Measurements from ENCODE around the gene CYB5B. TPM values are rescaled to one million over a fixed set of nuclear protein-coding genes. Genes with fewer than 3 reads are reported as not detected.

CYB5B gene
- total RNA-seq, 3 donors from 2014 or later: 28.2 to 48.0 (median 34.7) TPM

- no peaks in the 10 kb centered on the region for H3K27me3 ChIP-seq
- no peak for DNase-seq (ENCODE audit: low spot score in 2 of 2)
- no peak overlapping the region for H3K27ac ChIP-seq
- TF ChIP-seq CTCF (IDR thresholded peaks at IDR 0.05) (no peak), POLR2A (IDR thresholded peaks at IDR 0.05) (no peak), POLR2AphosphoS5 (IDR thresholded peaks at IDR 0.05) (no peak)
- no peaks in the 10 kb centered on the region for H3K4me1 ChIP-seq
- H3K36me3 ChIP-seq: no peaks in the 10 kb centered on the region
- intact Hi-C loops (cut with DNase I; ENCODE audit: low total_unique reads): no loop called here
- H3K9me3 ChIP-seq: no peaks in the 10 kb centered on the region
- no peak overlapping the region for H3K4me3 ChIP-seq
Measured at GRCh38 chr16:69413045-69413664, 11.3 kb upstream of the CYB5B start.

GRCh38 chr16:69417520-69418199, 6.8 kb upstream of the CYB5B start:
- Histone ChIP-seq H3K27ac (peak overlapping the region; percentile 68 to 76), H3K4me3 (no peak overlapping the region), H3K4me1 (no peaks in the 10 kb centered on the region), H3K36me3 (no peaks in the 10 kb centered on the region), H3K9me3 (no peaks in the 10 kb centered on the region), H3K27me3 (no peaks in the 10 kb centered on the region)
- TF ChIP-seq POLR2A (IDR thresholded peaks at IDR 0.05) (no peak), CTCF (IDR thresholded peaks at IDR 0.05) (no peak), POLR2AphosphoS5 (IDR thresholded peaks at IDR 0.05) (no peak)
- intact Hi-C loops (cut with DNase I; ENCODE audit: low total_unique reads): no loop called here
- DNase-seq (ENCODE audit: low spot score in 2 of 2): peak in 1 of 2 donors; percentile 59

GRCh38 chr16:69419956-69420355, 4.5 kb upstream of the CYB5B start:
- no peaks in the 10 kb centered on the region for H3K4me1 ChIP-seq
- intact Hi-C loops (cut with DNase I; ENCODE audit: low total_unique reads): no loop called here

GRCh38 chr16:69423189-69423588, 1.2 kb upstream of the CYB5B start:
- TF ChIP-seq CTCF (IDR thresholded peaks at IDR 0.05): no peak
- no peak for TF ChIP-seq POLR2AphosphoS5 (IDR thresholded peaks at IDR 0.05)
- TF ChIP-seq POLR2A (IDR thresholded peaks at IDR 0.05): no peak
- intact Hi-C loops (cut with DNase I; ENCODE audit: low total_unique reads): no loop called here

More at GRCh38 chr16:69419956-69420355, 4.5 kb upstream of the CYB5B start:
- TF ChIP-seq POLR2AphosphoS5 (IDR thresholded peaks at IDR 0.05) (no peak), CTCF (IDR thresholded peaks at IDR 0.05) (no peak), POLR2A (IDR thresholded peaks at IDR 0.05) (no peak)
- no peaks in the 10 kb centered on the region for H3K9me3 ChIP-seq
- no peak for DNase-seq (ENCODE audit: low spot score in 2 of 2)
- no peak overlapping the region for H3K27ac ChIP-seq
- H3K4me3 ChIP-seq: no peak overlapping the region
- no peaks in the 10 kb centered on the region for H3K27me3 ChIP-seq
- H3K36me3 ChIP-seq: no peaks in the 10 kb centered on the region

More at GRCh38 chr16:69423189-69423588, 1.2 kb upstream of the CYB5B start:
- Histone ChIP-seq H3K27ac (no peak overlapping the region), H3K36me3 (no peaks in the 10 kb centered on the region), H3K4me1 (peaks cover 0 to 5% of the 10 kb centered on the region in 2 donors), H3K27me3 (no peaks in the 10 kb centered on the region), H3K4me3 (no peak overlapping the region), H3K9me3 (no peaks in the 10 kb centered on the region)
- DNase-seq (ENCODE audit: low spot score in 2 of 2): no peak

All from breast epithelium (tissue), 4 donors.